Subcutaneous adipose tissue (tissue), 4 donors: ENCODE results near the gene FAM177B. TPM values are rescaled to one million over a fixed set of nuclear protein-coding genes. Genes with fewer than 3 reads are reported as not detected.

ENCODE experiments used
- CTCF ChIP-seq: fragments of 450-650 bp; IDR thresholded peaks from one replicate; pipeline ENCODE4 v1.5.1; 2016; ENCODE audit warnings: low read depth, mild to moderate bottlenecking, control low read depth, antibody characterized with exemption, moderate library complexity
- total RNA-seq, 4 donors: library from RNA; depleted of rRNA; stranded (reverse); fragments of >200 nt; gene quantifications; one replicate each; pipeline ENCODE4 v1.1.0, GENCODE V29; 2016

The FAM177B gene
- total RNA-seq, 4 donors from 2014 or later: 0.82 to 1.8 (median 1.1) TPM

GRCh38 chr1:222704260-222704659 lies 32.7 kb upstream of the FAM177B start:
- no peak for TF ChIP-seq CTCF

- TF ChIP-seq CTCF: no peak
Measured at GRCh38 chr1:222706815-222707214, 30.2 kb upstream of the FAM177B start.

- TF ChIP-seq CTCF: no peak
Measured at GRCh38 chr1:222709700-222710153, 27.3 kb upstream of the FAM177B start.

- no peak for TF ChIP-seq CTCF
Measured at GRCh38 chr1:222711319-222712252, 25.4 kb upstream of the FAM177B start.

GRCh38 chr1:222712253-222713090 lies 24.5 kb upstream of the FAM177B start, which contains the start of the genes AIDA and BROX:
Gene AIDA (minus strand): TSS chr1:222712491. CDS start chr1:222712317, 174 bp downstream.
Gene BROX (plus strand): TSS chr1:222712564. CDS start chr1:222715700, 3,136 bp downstream.
- TF ChIP-seq CTCF: no peak

GRCh38 chr1:222713091-222713961 lies 23.7 kb upstream of the FAM177B start:
- TF ChIP-seq CTCF: no peak
